GM23248 (cell line): ENCODE data around the gene EFR3B. TPM values are rescaled to one million over a fixed set of nuclear protein-coding genes. Genes with fewer than 3 reads are reported as not detected.

Source experiments
- DNase-seq: peaks from one replicate; pipeline ENCODE4 v3.0.0-alpha.2; 2015
- H2AFZ ChIP-seq: fragments of 200-600 bp; sonication (generic); 2 replicates; pipeline ENCODE4 v1.6.1; 2016; ENCODE audit warnings: antibody characterized with exemption
- H3F3A ChIP-seq: fragments of 200-600 bp; sonication (generic); 2 replicates; pipeline ENCODE4 v1.6.1; 2016; ENCODE audit warnings: mild to moderate bottlenecking, antibody characterized with exemption, mixed run types; ENCODE audit not compliant: insufficient read depth
- H3K27ac ChIP-seq: fragments of 200-600 bp; sonication (generic); 2 replicates; pipeline ENCODE4 v1.5.1; 2016; ENCODE audit warnings: mild to moderate bottlenecking
- H3K27me3 ChIP-seq: fragments of 200-600 bp; sonication (generic); replicated peaks from 2 replicates; pipeline ENCODE4 v1.6.1; 2016; ENCODE audit warnings: mild to moderate bottlenecking; ENCODE audit not compliant: insufficient read depth
- H3K36me3 ChIP-seq: fragments of 200-600 bp; sonication (generic); 2 replicates; pipeline ENCODE4 v1.6.1; 2016; ENCODE audit warnings: low read depth, mild to moderate bottlenecking
- H3K4me1 ChIP-seq: fragments of 200-600 bp; sonication (generic); 2 replicates; pipeline ENCODE4 v1.6.1; 2016; ENCODE audit warnings: mild to moderate bottlenecking; ENCODE audit not compliant: insufficient read depth
- H3K4me2 ChIP-seq: fragments of 200-600 bp; sonication (generic); one replicate; pipeline ENCODE4 v1.6.1; 2016; ENCODE audit warnings: mild to moderate bottlenecking; ENCODE audit not compliant: unreplicated experiment
- H3K4me3 ChIP-seq: fragments of 200-600 bp; sonication (generic); 2 replicates; pipeline ENCODE4 v1.5.1; 2016; ENCODE audit warnings: mild to moderate bottlenecking
- H3K79me2 ChIP-seq: fragments of 200-600 bp; sonication (generic); 2 replicates; pipeline ENCODE4 v1.6.1; 2016; ENCODE audit warnings: mild to moderate bottlenecking; ENCODE audit not compliant: insufficient read depth
- H3K9ac ChIP-seq: fragments of 200-600 bp; sonication (generic); 2 replicates; pipeline ENCODE4 v1.6.1; 2016; ENCODE audit warnings: mild to moderate bottlenecking
- H3K9me2 ChIP-seq: fragments of 200-600 bp; sonication (generic); 2 replicates; pipeline ENCODE4 v1.6.1; 2016; ENCODE audit warnings: mixed run types, mild to moderate bottlenecking, moderate library complexity; ENCODE audit not compliant: insufficient read depth
- H3K9me3 ChIP-seq: fragments of 200-600 bp; sonication (generic); one replicate; pipeline ENCODE4 v1.6.1; 2017; ENCODE audit warnings: low read depth
- H4K20me1 ChIP-seq: fragments of 200-600 bp; sonication (generic); 2 replicates; pipeline ENCODE4 v1.6.0; 2016; ENCODE audit not compliant: insufficient read depth
- EZH2 ChIP-seq: fragments of 200-600 bp; sonication (generic); IDR thresholded peaks from 2 replicates; pipeline ENCODE4 v1.6.1; 2018; ENCODE audit warnings: antibody characterized with exemption, mild to moderate bottlenecking; ENCODE audit not compliant: insufficient read depth, poor library complexity, severe bottlenecking
- EZH2phosphoT487 ChIP-seq: fragments of 200-600 bp; sonication (generic); IDR thresholded peaks from 2 replicates; pipeline ENCODE4 v1.6.1; 2018; ENCODE audit warnings: antibody characterized with exemption, moderate library complexity, mild to moderate bottlenecking, low read depth; ENCODE audit not compliant: insufficient read depth
- whole genome bisulfite sequencing, 2 experiments: methylation state at CpG; one replicate each; pipeline ENCODE4 v1.1.6; 2015 to 2017; ENCODE audit warnings: low lambda C conversion rate in 2 of 2, low coverage in 1 of 2; ENCODE audit errors: missing lambda C conversion rate in 2 of 2; 5-methylcytosine and 5-hydroxymethylcytosine counted together
- in situ Hi-C: fragments of 300-500 bp; cut with MboI; formaldehyde crosslinking; loops from 2 replicates; pipeline ENCODE4 v1.15.0; 2020
- polyA plus RNA-seq: library from polyadenylated mRNA; unstranded; fragments of >200 nt; fragmentation: Nextera tagmentation; extraction: Ambion mirVana; gene quantifications from 2 replicates; pipeline ENCODE4 v1.2.1, GENCODE V29; 2016
- total RNA-seq: library from RNA; depleted of rRNA; stranded (reverse); fragments of >200 nt; shearing (Covaris generic); gene quantifications from 2 replicates; pipeline ENCODE4 v1.2.3, GENCODE V29; 2014

The EFR3B gene
- total and polyA plus RNA-seq, 2 experiments from 2014 or later, result 0.51 to 0.97 TPM

GRCh38 chr2:25023333-25023732 is 18.5 kb upstream of the EFR3B start:
- no peak overlapping the region for H3K4me3 ChIP-seq
- H3K36me3 ChIP-seq, result no peaks in the 10 kb centered on the region
- TF ChIP-seq EZH2, result no peak
- no peak for TF ChIP-seq EZH2phosphoT487
- H3K27ac ChIP-seq, result no peak overlapping the region
- H3K79me2 ChIP-seq, result no peaks in the 10 kb centered on the region
- in situ Hi-C loops, result no loop called here
- no peak overlapping the region for H2AFZ ChIP-seq
- no peaks in the 10 kb centered on the region for H3K4me1 ChIP-seq
- H3K4me2 ChIP-seq, result no peak overlapping the region
- H3K27me3 ChIP-seq, result peaks cover 10% of the 10 kb centered on the region; the same call in 1 of the 2 replicates
- no peaks in the 10 kb centered on the region for H3K9me3 ChIP-seq
- WGBS, 2 experiments, result 38 to 42% methylated on average over 7 of the region's 7 CpGs
- DNase-seq, result no peak
- no peak overlapping the region for H3K9ac ChIP-seq
- H4K20me1 ChIP-seq, result no peaks in the 10 kb centered on the region
- H3F3A ChIP-seq, result no peaks in the 10 kb centered on the region
- no peaks in the 10 kb centered on the region for H3K9me2 ChIP-seq

DNA sequence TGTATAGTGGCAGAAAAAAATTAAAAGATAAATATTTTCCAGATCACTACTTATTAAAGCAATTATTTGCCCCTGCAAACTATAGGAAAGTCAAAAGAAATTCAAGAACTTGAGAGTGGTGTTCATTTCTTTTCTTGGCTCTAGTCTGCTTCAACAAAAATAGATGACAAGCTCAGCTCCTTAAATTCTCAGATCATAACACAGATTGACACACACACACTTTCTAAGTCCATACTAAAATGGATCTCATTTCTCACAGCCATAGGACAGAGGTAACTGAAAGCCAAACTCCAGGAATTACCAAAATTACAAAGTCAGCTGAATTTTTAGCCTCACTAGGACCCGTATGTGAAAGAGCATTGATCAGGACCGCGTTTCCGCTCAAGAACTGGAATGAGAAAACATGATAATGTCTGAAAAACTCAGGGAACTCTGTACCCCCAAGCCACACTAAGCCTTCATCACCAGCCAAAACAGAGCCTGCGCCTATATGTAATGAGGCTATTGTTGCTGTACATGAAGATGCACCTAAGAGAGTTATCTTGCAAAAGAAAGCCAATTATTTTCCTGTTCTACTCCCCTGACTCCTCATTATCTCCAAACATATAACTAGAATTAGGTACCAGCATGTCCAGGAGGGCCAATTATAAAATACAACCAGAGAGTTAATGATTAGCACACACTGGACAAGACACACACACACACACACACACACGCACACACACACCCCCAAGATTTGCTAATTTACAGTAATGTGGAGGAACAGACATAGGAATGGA is 16.5 kb upstream of the EFR3B start:
- no peak overlapping the region for H3K9ac ChIP-seq
- H3K9me3 ChIP-seq, result no peaks in the 10 kb centered on the region
- H3K4me2 ChIP-seq, result no peak overlapping the region
- DNase-seq, result no peak
- H3K27ac ChIP-seq, result no peak overlapping the region
- no peaks in the 10 kb centered on the region for H3K9me2 ChIP-seq
- H3K36me3 ChIP-seq, result no peaks in the 10 kb centered on the region
- peaks cover 10% of the 10 kb centered on the region; the same call in 1 of the 2 replicates for H3K27me3 ChIP-seq
- TF ChIP-seq EZH2 (no peak), EZH2phosphoT487 (no peak)
- H2AFZ ChIP-seq, result no peak overlapping the region
- no peaks in the 10 kb centered on the region for H3K79me2 ChIP-seq
- H3K4me1 ChIP-seq, result no peaks in the 10 kb centered on the region
- in situ Hi-C loops, result no loop called here
- H3K4me3 ChIP-seq, result no peak overlapping the region
- H3F3A ChIP-seq, result no peaks in the 10 kb centered on the region
- 84 to 87% methylated on average over 6 of the region's 6 CpGs for WGBS, 2 experiments
- no peaks in the 10 kb centered on the region for H4K20me1 ChIP-seq

DNA sequence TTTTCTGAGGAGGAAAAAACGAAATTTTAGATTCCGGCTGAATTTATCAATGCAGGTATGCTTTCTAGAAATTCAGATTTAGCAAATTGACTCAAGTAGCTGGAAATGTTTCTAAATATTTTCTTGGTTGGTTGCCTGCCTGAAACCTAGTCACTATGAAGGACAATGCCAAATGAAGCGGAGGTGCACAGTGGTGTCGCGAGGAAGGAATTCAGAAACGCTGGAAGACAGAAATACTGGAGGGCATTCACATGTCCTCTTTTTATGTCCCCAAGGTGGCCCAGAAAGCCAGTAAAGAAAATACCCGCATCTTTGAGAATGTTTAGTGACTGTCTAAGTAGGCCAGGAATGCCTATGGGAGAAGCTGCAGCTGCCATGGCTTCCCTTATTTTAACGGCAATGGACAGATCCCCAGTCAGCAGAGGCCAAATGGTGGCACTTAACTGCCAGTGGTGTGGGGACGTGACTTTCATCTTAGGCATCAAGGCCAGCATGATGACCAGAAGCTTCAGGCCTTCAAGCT is 15.8 kb upstream of the EFR3B start:
- 81 to 84% methylated on average over 9 of the region's 9 CpGs for WGBS, 2 experiments
- H3K36me3 ChIP-seq, result no peaks in the 10 kb centered on the region
- H3K9me2 ChIP-seq, result no peaks in the 10 kb centered on the region
- no peaks in the 10 kb centered on the region for H4K20me1 ChIP-seq
- no peaks in the 10 kb centered on the region for H3K9me3 ChIP-seq
- H3K9ac ChIP-seq, result no peak overlapping the region
- H3K27me3 ChIP-seq, result peaks cover 10% of the 10 kb centered on the region; the same call in 1 of the 2 replicates
- no peaks in the 10 kb centered on the region for H3K79me2 ChIP-seq
- no peak overlapping the region for H3K4me3 ChIP-seq
- DNase-seq, result no peak
- H3K4me2 ChIP-seq, result no peak overlapping the region
- no peaks in the 10 kb centered on the region for H3K4me1 ChIP-seq
- H3K27ac ChIP-seq, result no peak overlapping the region
- no peaks in the 10 kb centered on the region for H3F3A ChIP-seq
- H2AFZ ChIP-seq, result no peak overlapping the region
- TF ChIP-seq EZH2, result no peak
- TF ChIP-seq EZH2phosphoT487, result no peak
- in situ Hi-C loops, result no loop called here

GRCh38 chr2:25029183-25029554 is 12.7 kb upstream of the EFR3B start:
- H3K4me2 ChIP-seq, result no peak overlapping the region
- H4K20me1 ChIP-seq, result no peaks in the 10 kb centered on the region
- no peak overlapping the region for H3K27ac ChIP-seq
- TF ChIP-seq EZH2, result no peak
- no peak for TF ChIP-seq EZH2phosphoT487
- H3K36me3 ChIP-seq, result no peaks in the 10 kb centered on the region
- in situ Hi-C loops, result no loop called here
- no peaks in the 10 kb centered on the region for H3K4me1 ChIP-seq
- H3F3A ChIP-seq, result no peaks in the 10 kb centered on the region
- peaks cover 5% of the 10 kb centered on the region; the same call in 1 of the 2 replicates for H3K27me3 ChIP-seq
- peak; percentile 29 for DNase-seq
- WGBS, 2 experiments, result 73 to 75% methylated on average over 4 of the region's 4 CpGs
- no peaks in the 10 kb centered on the region for H3K9me2 ChIP-seq
- no peak overlapping the region for H3K4me3 ChIP-seq
- H3K9ac ChIP-seq, result no peak overlapping the region
- H3K79me2 ChIP-seq, result no peaks in the 10 kb centered on the region
- H3K9me3 ChIP-seq, result no peaks in the 10 kb centered on the region
- no peak overlapping the region for H2AFZ ChIP-seq
